Endothelial cell of umbilical vein (primary cell): ENCODE results near the gene OR10H4. TPM values are rescaled to one million over a fixed set of nuclear protein-coding genes. Genes with fewer than 3 reads are reported as not detected.

Experiments
- BruUV-seq: library from RNA; stranded (reverse); fragments of 400-500 nt; replicated peaks from 2 replicates; lab custom pipeline; 2021; lab: Mats Ljungman, UMichigan
- CTCF ChIA-PET: fragments of 300-600, 350-600 bp; sonication (Branson Sonifier 250); formaldehyde crosslinking; loops from one replicate; lab custom pipeline; 2021; ENCODE audit warnings: antibody characterized with exemption, inconsistent platforms; lab: Charles Lee
- POLR2A ChIA-PET: fragments of 300-600, 350-600 bp; sonication (Branson Sonifier 250); formaldehyde crosslinking; loops from one replicate; lab custom pipeline; 2021; ENCODE audit warnings: antibody characterized with exemption, inconsistent platforms; lab: Charles Lee
- DNase-seq: peaks from one replicate; pipeline ENCODE4 v3.0.0-alpha.2; 2011; ENCODE audit warnings: low read depth, low spot score
- FAIRE-seq: peaks from 2 replicates; lab custom pipeline; 2011; peaks lifted over from hg19 to GRCh38; lab: Jason Lieb, UNC
- H2AFZ ChIP-seq: 2 replicates; pipeline ENCODE4 v1.6.0; 2012; ENCODE audit warnings: low read depth, low read length, control low read depth, inconsistent platforms
- H3K27ac ChIP-seq: 2 replicates; pipeline ENCODE4 v1.5.1; 2011; ENCODE audit warnings: low read depth, mild to moderate bottlenecking, control low read depth, low read length, moderate library complexity; ENCODE audit not compliant: insufficient read depth
- H3K27me3 ChIP-seq, 2 experiments: 2 replicates each; pipeline versions ENCODE4 v1.6.0 to v1.6.1; 2011; ENCODE audit warnings: low read length in 2 of 2, mixed read lengths in 1 of 2; ENCODE audit not compliant: control insufficient read depth in 2 of 2, insufficient read depth in 2 of 2
- H3K36me3 ChIP-seq, 2 experiments: 2 replicates in 1 of 2; 3 replicates in 1 of 2; pipeline ENCODE4 v1.5.1; 2011; ENCODE audit warnings: low read length in 2 of 2, mild to moderate bottlenecking in 1 of 2, moderate library complexity in 1 of 2; ENCODE audit not compliant: control insufficient read depth in 2 of 2, insufficient read depth in 2 of 2; ENCODE audit errors: extremely low read depth in 1 of 2
- H3K4me1 ChIP-seq: 3 replicates; pipeline ENCODE4 v1.5.1; 2011; ENCODE audit warnings: mild to moderate bottlenecking, low read length; ENCODE audit not compliant: control insufficient read depth, insufficient read depth; ENCODE audit errors: extremely low read depth
- H3K4me2 ChIP-seq: 2 replicates; pipeline ENCODE4 v1.6.1; 2011; ENCODE audit warnings: low read length, control low read depth, mixed read lengths; ENCODE audit not compliant: insufficient read depth
- H3K4me3 ChIP-seq, 3 experiments: fragments of 200-600 bp in 1 of 3; sonication (generic), shearing (Covaris generic) in 1 of 3; replicated peaks in 1 of 3; 2 replicates each; pipeline ENCODE4 v1.5.1; 2011 to 2016; ENCODE audit warnings: control low read depth in 3 of 3, low read length in 3 of 3, mild to moderate bottlenecking in 2 of 3, inconsistent platforms in 1 of 3, low read depth in 1 of 3, moderate library complexity in 1 of 3; ENCODE audit not compliant: insufficient read depth in 1 of 3
- H3K79me2 ChIP-seq: 2 replicates; pipeline ENCODE4 v1.6.0; 2012; ENCODE audit warnings: low read length, inconsistent platforms; ENCODE audit not compliant: control insufficient read depth, insufficient read depth
- H3K9ac ChIP-seq: replicated peaks from 2 replicates; pipeline ENCODE3; 2011; ENCODE audit warnings: low read length, control low read depth; ENCODE audit not compliant: insufficient read depth; ENCODE audit errors: extremely low read depth
- H3K9me1 ChIP-seq: replicated peaks from 3 replicates; pipeline ENCODE4 v1.6.0; 2011; ENCODE audit warnings: mild to moderate bottlenecking, low read length; ENCODE audit not compliant: control insufficient read depth, insufficient read depth; ENCODE audit errors: extremely low read depth
- H3K9me3 ChIP-seq: replicated peaks from 2 replicates; pipeline ENCODE4 v1.5.1; 2012; ENCODE audit warnings: low read length, inconsistent platforms; ENCODE audit not compliant: control insufficient read depth, insufficient read depth
- H4K20me1 ChIP-seq: replicated peaks from 2 replicates; pipeline ENCODE3; 2011; ENCODE audit warnings: mild to moderate bottlenecking, low read length; ENCODE audit not compliant: control insufficient read depth, insufficient read depth; ENCODE audit errors: extremely low read depth
- CTCF ChIP-seq, 2 donors: IDR thresholded peaks; 1 replicate in 1 of 2; 2 replicates in 1 of 2; pipeline ENCODE4 v1.5.1; 2011; ENCODE audit warnings: low read length in 2 of 2, mild to moderate bottlenecking in 2 of 2, moderate library complexity in 2 of 2, control low read depth in 1 of 2, inconsistent platforms in 1 of 2, low read depth in 1 of 2; ENCODE audit not compliant: insufficient read depth in 1 of 2; ENCODE audit errors: extremely low read depth in 1 of 2
- EZH2 ChIP-seq: IDR thresholded peaks from 2 replicates; pipeline ENCODE4 v1.6.1; 2012; ENCODE audit warnings: borderline replicate concordance, low read depth, mild to moderate bottlenecking, moderate library complexity, low read length, inconsistent platforms; ENCODE audit not compliant: severe bottlenecking
- FOS ChIP-seq: IDR thresholded peaks from 2 replicates; pipeline ENCODE4 v1.6.1; 2011; ENCODE audit warnings: mild to moderate bottlenecking, low read length, moderate library complexity, borderline replicate concordance; ENCODE audit not compliant: insufficient read depth
- GATA2 ChIP-seq: IDR thresholded peaks from 2 replicates; pipeline ENCODE4 v1.7.0; 2011; ENCODE audit warnings: low read depth, mild to moderate bottlenecking, moderate library complexity, mixed read lengths, low read length; ENCODE audit not compliant: insufficient read length, insufficient read depth
- JUN ChIP-seq: IDR thresholded peaks from 2 replicates; pipeline ENCODE4 v1.6.1; 2011; ENCODE audit warnings: borderline replicate concordance, low read depth; ENCODE audit not compliant: insufficient read length, insufficient read depth
- MAX ChIP-seq: IDR thresholded peaks from 2 replicates; pipeline ENCODE4 v1.6.1; 2011; ENCODE audit not compliant: insufficient read depth, insufficient read length
- MYC ChIP-seq: IDR thresholded peaks from one replicate; pipeline ENCODE4 v1.6.1; 2011; ENCODE audit warnings: mild to moderate bottlenecking, low read depth, low read length
- POLR2A ChIP-seq: IDR thresholded peaks from 2 replicates; pipeline ENCODE4 v1.6.1; 2012; ENCODE audit warnings: low read depth, mild to moderate bottlenecking, control low read depth, low read length
- POLR2AphosphoS5 ChIP-seq: IDR thresholded peaks from 2 replicates; pipeline ENCODE4 v1.6.1; 2012; ENCODE audit warnings: low read depth, mild to moderate bottlenecking, control low read depth, low read length, moderate library complexity; ENCODE audit not compliant: insufficient read depth
- dilution Hi-C: fragments of 300-500 bp; cut with MboI; formaldehyde crosslinking; loops from one replicate; pipeline ENCODE4 v1.15.0; 2019; ENCODE audit warnings: low sequenced_read_pairs; ENCODE audit not compliant: extremely low pct_ligation_motif_present
- intact Hi-C: fragments of 100-400 bp; cut with micrococcal nuclease; formaldehyde crosslinking; loops from one replicate; pipeline ENCODE4 v1.10.0; 2022
- polyA plus RNA-seq, 4 experiments: library from polyadenylated mRNA; depleted of rRNA in 3 of 4; stranded (reverse) in 3 of 4; unstranded in 1 of 4; fragments of >200 nt; gene quantifications; 2 replicates each; pipeline versions ENCODE4 v1.2.1 to v1.2.3, GENCODE V29; 2011 to 2012; ENCODE audit warnings: missing spikeins in 1 of 4
- total RNA-seq: library from RNA; stranded (reverse); gene quantifications from 2 replicates; pipeline ENCODE4 v1.2.3, GENCODE V29; 2021

OR10H4 gene
- total and polyA plus RNA-seq, 2 donors (not counting 3 experiments of a cell fraction or from before 2014, with no cell fraction given): not detected

GRCh38 chr19:15926484-15926883 lies 22.3 kb upstream of the OR10H4 start:
- dilution Hi-C loops (no loop called here), intact Hi-C loops (no loop called here)
- TF ChIP-seq POLR2AphosphoS5: no peak
- TF ChIP-seq EZH2: no peak
- no peak for TF ChIP-seq MYC
- TF ChIP-seq POLR2A: no peak
- TF ChIP-seq GATA2: no peak
- no peak for TF ChIP-seq JUN
- TF ChIP-seq MAX: no peak
- no peak for TF ChIP-seq FOS
- TF ChIP-seq CTCF (IDR thresholded peaks at IDR 0.05; ENCODE audit: extremely low read depth in 1 of 2, insufficient read depth in 1 of 2, low read depth in 1 of 2, low read length in 2 of 2): no peak
- Histone ChIP-seq H3K79me2 (no peaks in the 10 kb centered on the region), H3K9me1 (no peaks in the 10 kb centered on the region), H3K9me3 (no peaks in the 10 kb centered on the region), H3K27me3 (no peaks in the 10 kb centered on the region), H3K4me3 (no peak overlapping the region), H3K4me1 (no peaks in the 10 kb centered on the region), H3K36me3 (no peaks in the 10 kb centered on the region), H2AFZ (no peak overlapping the region), H3K9ac (no peak overlapping the region), H3K27ac (no peak overlapping the region), H4K20me1 (no peaks in the 10 kb centered on the region), H3K4me2 (no peak overlapping the region)
- FAIRE-seq (no peak), DNase-seq (no peak)
- BruUV-seq: no TSS peak
- POLR2A ChIA-PET: no interaction called here
- CTCF ChIA-PET: no interaction called here
